AG09309 (cell line): Measurements from ENCODE around the gene EIF1AD.
A peak's percentile ranks its signal among the peaks of the same experiment; 100 is the strongest.

Source experiments
- DNase-seq: peaks from one replicate; pipeline ENCODE4 v3.0.0-alpha.2; 2010; ENCODE audit warnings: low read depth
- H3K4me3 ChIP-seq: 2 replicates; pipeline ENCODE4 v1.5.1; 2011; ENCODE audit warnings: mild to moderate bottlenecking, low read depth, low read length, moderate library complexity; ENCODE audit not compliant: control insufficient read depth
- CTCF ChIP-seq: IDR thresholded peaks from 2 replicates; pipeline ENCODE4 v1.5.1; 2011; ENCODE audit warnings: mild to moderate bottlenecking, low read depth, low read length, inconsistent platforms; ENCODE audit not compliant: insufficient read depth, control insufficient read depth; ENCODE audit errors: missing control alignments

Gene EIF1AD

GRCh38 chr11:66046901-66047300 lies 44.9 kb upstream of the EIF1AD start:
- TF ChIP-seq CTCF: no peak
- no peak for DNase-seq
- no peak overlapping the region for H3K4me3 ChIP-seq

- no peak overlapping the region for H3K4me3 ChIP-seq
- peak; percentile 96 for TF ChIP-seq CTCF
- DNase-seq: no peak
Measured at GRCh38 chr11:66045177-66045639, 43.3 kb upstream of the EIF1AD start.

GRCh38 chr11:66044757-66045156 lies 42.8 kb upstream of the EIF1AD start:
- no peak overlapping the region for H3K4me3 ChIP-seq
- no peak for DNase-seq

GRCh38 chr11:66042996-66043906 lies 41.3 kb upstream of the EIF1AD start:
- H3K4me3 ChIP-seq: no peak overlapping the region
- DNase-seq: no peak
- TF ChIP-seq CTCF: no peak

More at GRCh38 chr11:66044757-66045156, 42.8 kb upstream of the EIF1AD start:
- no peak for TF ChIP-seq CTCF

GRCh38 chr11:66042227-66042995 lies 40.5 kb upstream of the EIF1AD start:
- no peak for DNase-seq
- no peak for TF ChIP-seq CTCF
- H3K4me3 ChIP-seq: no peak overlapping the region

- no peak overlapping the region for H3K4me3 ChIP-seq
- no peak for DNase-seq
- no peak for TF ChIP-seq CTCF
Measured at GRCh38 chr11:66039765-66040164, 37.8 kb upstream of the EIF1AD start.
